Stimulated activated CD8-positive, alpha-beta memory T cell treated with anti-CD3 and anti-CD28 coated beads, Interleukin-7, amount 100 ng/mL, for 1 hour (primary cell): ENCODE measurements around the gene STX8.
"Not testable (repeated sequence)": the region's sequence is repeated elsewhere in the genome, so short reads cannot be mapped to it uniquely, and the experiment has no call there.

Source experiments
- DNase-seq, 2 donors: peaks; one replicate each; pipeline ENCODE4 v3.0.0-alpha.2; 2020; ENCODE audit warnings: low read depth in 2 of 2

The STX8 gene

DNA sequence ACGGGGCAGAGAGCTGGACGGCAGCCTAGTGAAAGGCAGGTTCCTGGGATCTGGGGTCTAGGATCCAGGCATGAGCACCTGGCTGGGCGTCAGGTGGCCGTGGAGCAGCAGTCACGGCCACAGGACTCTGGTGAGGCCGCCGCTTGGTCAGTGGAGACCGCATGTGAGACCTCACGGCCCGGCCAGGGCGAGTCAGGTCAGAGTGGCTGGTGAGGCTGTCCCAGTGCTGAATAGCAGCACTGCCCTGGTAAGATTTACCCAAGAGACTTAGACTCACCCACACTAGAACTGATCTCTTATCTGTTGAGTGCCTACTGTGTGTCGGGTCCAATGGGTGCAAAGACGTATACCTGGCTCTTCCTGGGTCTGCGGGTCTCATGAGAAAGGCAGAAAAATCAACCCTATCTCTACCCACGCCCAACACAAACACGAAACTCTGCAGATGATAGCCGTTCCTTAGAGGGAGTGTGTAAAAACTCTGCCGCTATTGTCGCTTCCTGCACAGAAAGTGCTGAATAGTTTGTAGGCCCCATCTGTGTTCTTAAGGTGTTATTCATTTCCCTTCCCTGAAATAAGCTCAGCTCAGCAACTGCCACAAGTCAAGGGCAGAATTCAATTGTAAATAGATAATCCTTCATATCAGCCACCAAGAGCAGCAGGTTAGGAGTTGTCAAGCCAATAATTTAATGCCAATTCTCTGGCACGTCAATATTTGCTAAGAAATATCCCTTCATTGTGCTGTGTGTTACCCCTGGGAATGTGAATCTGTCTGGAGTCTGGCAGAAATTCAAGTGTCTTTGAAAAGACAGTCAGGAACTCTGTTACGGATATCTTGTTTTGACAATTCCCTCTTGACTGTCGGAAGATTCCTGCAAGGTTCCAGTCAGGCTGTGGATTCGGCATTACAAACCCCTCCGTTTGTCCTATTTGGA, 314.3 kb downstream of the STX8 start:
- DNase-seq, result no peak

GRCh38 chr17:9259419-9259818, 316.2 kb downstream of the STX8 start:
- no peak for DNase-seq

DNA sequence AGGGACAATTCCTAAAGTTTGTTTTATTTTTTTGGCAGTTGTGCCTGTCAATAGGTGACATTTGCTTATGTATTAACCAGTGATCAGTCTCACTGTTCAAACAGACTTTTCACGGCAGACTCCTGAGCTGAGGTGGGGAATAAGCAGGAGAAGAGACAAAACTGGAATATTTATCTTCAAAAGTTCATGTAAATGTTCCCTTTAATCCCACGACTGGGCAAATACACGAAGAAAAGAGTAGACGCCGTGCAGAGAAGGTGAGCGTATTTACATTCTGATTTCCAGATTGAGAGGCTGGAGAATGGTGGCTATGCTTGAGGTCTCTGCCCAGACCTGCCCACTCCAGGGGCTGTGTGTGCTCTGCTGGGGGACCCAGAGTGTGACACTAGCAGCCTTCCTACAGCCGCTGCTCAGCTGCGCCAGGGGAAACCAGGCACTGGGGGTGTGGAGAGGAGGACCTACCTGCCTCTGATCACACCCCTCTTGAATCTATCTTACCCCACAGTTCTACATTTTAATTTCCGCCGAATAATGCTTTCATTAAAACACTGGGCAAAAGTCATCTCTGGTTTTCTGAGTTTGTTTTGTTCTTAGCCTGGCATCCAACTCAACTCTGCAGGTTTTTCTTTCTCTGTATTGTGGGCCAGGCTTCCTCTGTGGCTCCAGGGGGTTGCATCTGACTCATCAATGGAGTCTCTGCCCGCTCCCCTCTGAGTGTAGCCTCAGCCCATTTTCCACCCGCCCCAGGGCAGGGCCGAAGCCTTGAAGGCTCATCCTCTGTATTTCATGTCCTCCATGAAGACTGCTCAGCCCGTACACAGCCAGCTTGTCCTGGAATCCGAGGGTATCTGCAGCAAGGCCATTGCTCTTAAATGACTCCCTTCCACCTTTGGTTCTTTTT, 317.3 kb downstream of the STX8 start:
- DNase-seq, result no peak

- not testable (repeated sequence) for DNase-seq
Measured at GRCh38 chr17:9257630-9257965, 318.0 kb downstream of the STX8 start.

- no peak for DNase-seq
Measured at GRCh38 chr17:9256751-9257629, 318.6 kb downstream of the STX8 start.

DNA sequence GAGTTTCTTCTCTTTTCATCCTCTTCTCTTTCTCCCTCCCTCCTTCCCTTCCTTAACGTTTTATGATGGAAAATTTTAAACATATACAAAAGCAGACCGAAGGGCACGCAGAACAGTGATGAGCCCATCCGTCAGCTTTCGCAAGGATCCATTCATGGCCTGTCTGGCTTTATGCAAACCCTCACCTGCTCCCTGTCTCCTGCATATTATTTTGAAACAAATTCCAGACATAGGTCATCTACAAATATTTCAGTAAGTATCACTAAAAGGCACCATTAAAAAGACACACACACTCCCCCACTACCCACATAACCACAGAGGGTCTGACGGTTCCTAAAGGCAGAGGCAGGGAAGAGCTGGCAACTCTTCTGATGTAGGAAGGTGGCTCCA, 319.3 kb downstream of the STX8 start:
- no peak for DNase-seq

GRCh38 chr17:9255833-9256232, 319.8 kb downstream of the STX8 start:
- DNase-seq, result no peak

- DNase-seq, result no peak
Measured at GRCh38 chr17:9254841-9255240, 320.8 kb downstream of the STX8 start.

GRCh38 chr17:9253308-9253707, 322.3 kb downstream of the STX8 start:
- DNase-seq, result no peak

GRCh38 chr17:9251273-9251672, 324.3 kb downstream of the STX8 start:
- DNase-seq, result no peak

DNA sequence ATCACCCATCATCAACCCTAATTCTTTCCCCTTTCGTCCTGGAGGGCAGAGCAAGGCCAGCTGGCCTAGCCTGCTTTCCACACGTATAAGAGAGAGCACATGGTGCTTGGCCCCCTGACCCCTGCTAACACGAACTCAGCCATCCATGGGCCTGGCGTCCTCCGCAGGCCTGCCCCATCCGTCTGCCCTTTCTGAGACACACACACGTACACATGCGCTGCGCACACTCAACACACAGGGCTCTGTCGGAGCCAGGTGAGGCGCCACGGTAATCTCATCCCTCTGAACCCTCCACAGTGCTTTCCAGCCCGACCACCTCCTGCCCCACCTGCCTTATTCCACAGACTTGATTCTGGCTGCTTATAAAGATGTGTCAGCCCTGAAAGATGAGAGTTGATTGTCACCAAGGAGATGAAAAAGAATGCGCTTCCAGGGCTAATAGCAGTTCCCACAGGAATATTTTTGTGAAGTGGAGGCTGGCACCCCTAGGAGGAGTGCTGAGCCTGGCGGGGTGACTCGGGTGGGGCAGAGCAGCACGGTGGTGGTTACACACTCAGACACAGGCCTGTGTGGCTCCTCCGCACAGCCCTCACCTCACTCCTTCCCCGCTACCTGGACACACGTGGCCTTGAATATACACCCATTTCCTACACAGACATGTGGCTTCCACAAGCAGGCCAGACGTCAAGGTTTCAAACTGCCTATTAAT, 326.2 kb downstream of the STX8 start:
- no peak for DNase-seq

- DNase-seq, result no peak
Measured at GRCh38 chr17:9247401-9247938, 328.1 kb downstream of the STX8 start.

- DNase-seq, result no peak
Measured at GRCh38 chr17:9244066-9245052, 331.3 kb downstream of the STX8 start.

DNA sequence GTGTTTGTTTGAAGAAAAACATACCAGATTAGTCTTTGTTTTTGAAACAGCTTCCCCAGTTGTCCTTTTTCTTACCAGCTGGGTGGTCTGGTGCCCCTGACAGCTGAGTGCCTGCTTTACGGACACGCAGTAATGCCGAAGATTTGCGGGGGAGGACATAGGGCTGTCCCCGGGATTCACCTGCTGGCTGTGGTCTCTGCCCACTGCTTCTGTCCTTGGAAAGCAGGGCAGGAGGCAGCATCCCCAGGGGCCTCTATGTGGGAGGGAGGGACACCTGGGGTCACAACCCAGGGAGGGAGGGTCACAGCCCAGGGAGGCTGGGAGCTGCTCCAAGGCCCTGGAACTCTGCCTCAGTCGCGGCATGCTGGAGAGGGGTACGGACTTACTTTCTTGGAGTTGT, 332.6 kb downstream of the STX8 start:
- DNase-seq, result no peak

GRCh38 chr17:9242497-9242881, 333.1 kb downstream of the STX8 start:
- no peak for DNase-seq

DNA sequence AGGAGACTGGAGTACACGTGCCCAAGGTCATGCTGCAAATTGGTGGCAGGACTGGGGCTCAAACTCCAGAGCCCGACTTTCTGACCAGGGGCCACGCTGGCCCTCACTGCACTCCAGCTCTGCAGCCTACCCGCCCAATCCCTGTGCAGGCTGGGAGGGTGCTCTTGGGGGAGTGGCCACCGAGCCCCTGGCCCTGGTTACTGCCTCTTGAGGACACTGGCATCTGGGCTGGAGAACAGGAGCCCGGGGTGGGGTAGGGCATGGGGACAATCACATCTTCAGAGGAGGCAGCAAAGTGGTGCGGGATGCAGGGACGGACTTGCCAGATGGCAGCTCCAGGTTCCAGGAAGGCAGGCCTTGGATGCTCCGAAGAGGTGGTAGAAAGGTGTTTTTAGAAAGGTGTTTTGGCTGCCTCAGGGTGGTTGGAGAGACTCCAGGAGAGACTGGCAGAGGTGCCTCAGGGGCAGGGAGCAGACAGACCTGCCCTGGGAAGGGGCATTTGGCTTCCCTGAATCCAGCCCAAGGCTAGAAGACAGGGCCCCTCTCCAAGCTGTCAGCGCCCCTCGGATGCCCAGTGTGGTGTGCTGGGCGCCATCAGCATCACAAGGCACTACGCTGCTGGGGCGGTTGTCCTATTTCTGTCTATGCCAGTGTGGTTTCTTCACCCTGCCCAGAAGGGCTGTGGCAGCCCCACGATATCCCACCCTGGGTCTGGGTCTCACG, 333.7 kb downstream of the STX8 start:
- DNase-seq, result no peak

- no peak for DNase-seq
Measured at GRCh38 chr17:9241371-9241712, 334.3 kb downstream of the STX8 start.

DNA sequence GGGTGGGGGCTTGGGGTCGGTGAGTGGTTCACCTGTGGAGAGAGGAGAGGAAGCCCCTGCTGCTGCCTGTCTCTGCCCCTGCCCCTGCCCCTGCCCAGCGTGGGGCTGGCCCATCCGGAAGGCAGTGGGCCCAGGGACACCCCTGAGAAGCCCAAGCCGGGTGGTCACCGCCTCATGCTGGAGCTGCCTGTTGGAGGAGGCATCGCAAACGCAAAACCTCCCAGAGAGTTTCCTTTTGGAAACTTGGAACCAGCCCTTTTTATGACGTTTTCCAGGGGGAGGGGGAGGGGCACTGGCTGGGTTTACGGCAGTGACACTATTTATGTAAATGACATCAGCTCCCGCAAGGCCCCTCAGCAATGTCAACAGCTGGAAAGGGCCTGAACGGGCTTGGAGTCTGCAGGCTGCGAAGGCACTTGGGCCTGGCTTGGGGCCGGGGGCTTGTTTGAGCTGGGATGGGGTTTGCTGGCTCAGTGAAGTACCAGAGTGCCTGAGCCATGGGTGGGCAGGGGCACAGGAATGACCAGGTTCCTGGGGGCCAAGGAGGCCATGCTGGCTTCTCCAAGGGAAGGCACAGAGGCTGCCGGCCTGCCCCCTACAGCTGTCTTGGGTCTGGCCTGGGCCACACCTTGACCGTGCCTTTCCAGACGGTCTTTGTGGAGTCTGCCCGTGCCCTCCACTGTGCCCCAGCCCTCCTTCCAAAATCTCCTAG, 334.8 kb downstream of the STX8 start:
- no peak for DNase-seq
